GM12892 (cell line): ENCODE data around the gene LRCH1.

Experiments
- POLR2AphosphoS5 ChIP-seq: IDR thresholded peaks from 2 replicates; pipeline ENCODE4 v1.6.1; 2011; ENCODE audit warnings: low read depth, low read length, control low read depth
- TAF1 ChIP-seq: IDR thresholded peaks from 2 replicates; pipeline ENCODE4 v1.6.1; 2011; ENCODE audit warnings: low read depth, mild to moderate bottlenecking, control low read depth, low read length, borderline replicate concordance

GRCh38 chr13:46570273-46570672 lies 17.3 kb downstream of the LRCH1 start:
- no peak for TF ChIP-seq POLR2AphosphoS5
- TF ChIP-seq TAF1 = no peak
